HCT116 (cell line): ENCODE results near the gene CIBAR2.

Experiments
- EGR1 ChIP-seq: IDR thresholded peaks from 2 replicates; pipeline ENCODE4 v1.6.1; 2012; ENCODE audit warnings: low read depth
- FOSL1 ChIP-seq: IDR thresholded peaks from 2 replicates; pipeline ENCODE4 v1.6.1; 2012; ENCODE audit warnings: low read depth
- POLR2A ChIP-seq: IDR thresholded peaks from 2 replicates; pipeline ENCODE4 v1.7.0; 2011; ENCODE audit warnings: borderline replicate concordance; ENCODE audit not compliant: insufficient read depth, insufficient read length; ENCODE audit errors: extremely low read depth
- RAD21 ChIP-seq: IDR thresholded peaks from 2 replicates; pipeline ENCODE4 v1.6.1; 2012; ENCODE audit warnings: low read depth, mild to moderate bottlenecking
- SIN3A ChIP-seq: IDR thresholded peaks from 2 replicates; pipeline ENCODE4 v1.6.1; 2012; ENCODE audit warnings: low read depth
- SP1 ChIP-seq: IDR thresholded peaks from 2 replicates; pipeline ENCODE4 v1.6.1; 2012; ENCODE audit warnings: low read depth
- SRF ChIP-seq: IDR thresholded peaks from 2 replicates; pipeline ENCODE4 v1.6.1; 2012; ENCODE audit warnings: low read depth
- TF ChIP-seq, protein P1 (sequence below), 3 experiments: fragments of 200-600 bp in 1 of 3; sonication (generic) in 1 of 3; IDR thresholded peaks in 2 of 3; conservative IDR thresholded peaks in 1 of 3; 2 replicates each; pipeline ENCODE4 v1.5.1; 2012 to 2017; ENCODE audit warnings: low read depth in 2 of 3, low read length in 2 of 3, antibody characterized with exemption in 1 of 3, borderline replicate concordance in 1 of 3, control low read depth in 1 of 3, mild to moderate bottlenecking in 1 of 3, mixed read lengths in 1 of 3, mixed run types in 1 of 3, moderate library complexity in 1 of 3; ENCODE audit not compliant: insufficient read depth in 1 of 3
- TF ChIP-seq, protein P2 (sequence below): IDR thresholded peaks from 2 replicates; pipeline ENCODE4 v1.6.1; 2012
- TF ChIP-seq, protein P3 (sequence below): IDR thresholded peaks from 2 replicates; pipeline ENCODE4 v1.6.1; 2011; ENCODE audit warnings: mild to moderate bottlenecking, low read length, moderate library complexity; ENCODE audit not compliant: insufficient replicate concordance; ENCODE audit errors: extremely low read depth

DNA sequence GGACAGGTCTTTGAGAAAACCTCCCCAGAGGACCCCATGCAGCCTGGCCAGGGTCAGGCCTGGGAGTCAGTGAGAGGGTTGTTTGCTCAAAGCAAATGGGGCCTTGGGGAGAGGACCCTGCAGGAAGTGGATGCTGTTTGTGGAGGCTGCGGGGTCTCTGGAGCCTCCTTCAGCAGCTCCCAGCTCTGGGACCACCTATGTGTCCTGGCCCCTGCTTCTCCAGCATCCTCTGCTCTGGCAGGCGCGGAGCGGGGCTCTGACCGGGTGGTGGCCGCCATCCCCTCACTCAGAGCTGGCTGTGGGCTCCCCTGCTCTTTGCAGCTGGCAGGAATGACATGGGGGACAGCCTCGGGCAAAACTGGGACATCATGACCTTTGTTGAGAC, 29.8 kb upstream of the CIBAR2 start:
- no peak for TF ChIP-seq SIN3A
- TF ChIP-seq, protein P1, sequence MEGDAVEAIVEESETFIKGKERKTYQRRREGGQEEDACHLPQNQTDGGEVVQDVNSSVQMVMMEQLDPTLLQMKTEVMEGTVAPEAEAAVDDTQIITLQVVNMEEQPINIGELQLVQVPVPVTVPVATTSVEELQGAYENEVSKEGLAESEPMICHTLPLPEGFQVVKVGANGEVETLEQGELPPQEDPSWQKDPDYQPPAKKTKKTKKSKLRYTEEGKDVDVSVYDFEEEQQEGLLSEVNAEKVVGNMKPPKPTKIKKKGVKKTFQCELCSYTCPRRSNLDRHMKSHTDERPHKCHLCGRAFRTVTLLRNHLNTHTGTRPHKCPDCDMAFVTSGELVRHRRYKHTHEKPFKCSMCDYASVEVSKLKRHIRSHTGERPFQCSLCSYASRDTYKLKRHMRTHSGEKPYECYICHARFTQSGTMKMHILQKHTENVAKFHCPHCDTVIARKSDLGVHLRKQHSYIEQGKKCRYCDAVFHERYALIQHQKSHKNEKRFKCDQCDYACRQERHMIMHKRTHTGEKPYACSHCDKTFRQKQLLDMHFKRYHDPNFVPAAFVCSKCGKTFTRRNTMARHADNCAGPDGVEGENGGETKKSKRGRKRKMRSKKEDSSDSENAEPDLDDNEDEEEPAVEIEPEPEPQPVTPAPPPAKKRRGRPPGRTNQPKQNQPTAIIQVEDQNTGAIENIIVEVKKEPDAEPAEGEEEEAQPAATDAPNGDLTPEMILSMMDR (IDR thresholded peaks at IDR 0.05 in 2 of 3, conservative IDR thresholded peaks at IDR 0.05 in 1 of 3; ENCODE audit: borderline replicate concordance in 1 of 3, insufficient read depth in 1 of 3, low read depth in 2 of 3, low read length in 2 of 3), result no peak
- TF ChIP-seq, protein P2, sequence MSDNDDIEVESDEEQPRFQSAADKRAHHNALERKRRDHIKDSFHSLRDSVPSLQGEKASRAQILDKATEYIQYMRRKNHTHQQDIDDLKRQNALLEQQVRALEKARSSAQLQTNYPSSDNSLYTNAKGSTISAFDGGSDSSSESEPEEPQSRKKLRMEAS, result no peak
- TF ChIP-seq RAD21, result no peak
- TF ChIP-seq POLR2A, result no peak
- no peak for TF ChIP-seq SP1
- no peak for TF ChIP-seq FOSL1
- TF ChIP-seq, protein P3, sequence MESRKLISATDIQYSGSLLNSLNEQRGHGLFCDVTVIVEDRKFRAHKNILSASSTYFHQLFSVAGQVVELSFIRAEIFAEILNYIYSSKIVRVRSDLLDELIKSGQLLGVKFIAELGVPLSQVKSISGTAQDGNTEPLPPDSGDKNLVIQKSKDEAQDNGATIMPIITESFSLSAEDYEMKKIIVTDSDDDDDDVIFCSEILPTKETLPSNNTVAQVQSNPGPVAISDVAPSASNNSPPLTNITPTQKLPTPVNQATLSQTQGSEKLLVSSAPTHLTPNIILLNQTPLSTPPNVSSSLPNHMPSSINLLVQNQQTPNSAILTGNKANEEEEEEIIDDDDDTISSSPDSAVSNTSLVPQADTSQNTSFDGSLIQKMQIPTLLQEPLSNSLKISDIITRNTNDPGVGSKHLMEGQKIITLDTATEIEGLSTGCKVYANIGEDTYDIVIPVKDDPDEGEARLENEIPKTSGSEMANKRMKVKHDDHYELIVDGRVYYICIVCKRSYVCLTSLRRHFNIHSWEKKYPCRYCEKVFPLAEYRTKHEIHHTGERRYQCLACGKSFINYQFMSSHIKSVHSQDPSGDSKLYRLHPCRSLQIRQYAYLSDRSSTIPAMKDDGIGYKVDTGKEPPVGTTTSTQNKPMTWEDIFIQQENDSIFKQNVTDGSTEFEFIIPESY, result no peak
- TF ChIP-seq SRF, result no peak
- no peak for TF ChIP-seq EGR1
